ENCODE results near the gene KLF5. TPM values are rescaled to one million over a fixed set of nuclear protein-coding genes. Genes with fewer than 3 reads are reported as not detected.

Gene KLF5
- total and polyA plus RNA-seq, 2 of the 4 experiments (the other 2 are of a cell fraction), result 5.4 to 8.8 TPM

DNA sequence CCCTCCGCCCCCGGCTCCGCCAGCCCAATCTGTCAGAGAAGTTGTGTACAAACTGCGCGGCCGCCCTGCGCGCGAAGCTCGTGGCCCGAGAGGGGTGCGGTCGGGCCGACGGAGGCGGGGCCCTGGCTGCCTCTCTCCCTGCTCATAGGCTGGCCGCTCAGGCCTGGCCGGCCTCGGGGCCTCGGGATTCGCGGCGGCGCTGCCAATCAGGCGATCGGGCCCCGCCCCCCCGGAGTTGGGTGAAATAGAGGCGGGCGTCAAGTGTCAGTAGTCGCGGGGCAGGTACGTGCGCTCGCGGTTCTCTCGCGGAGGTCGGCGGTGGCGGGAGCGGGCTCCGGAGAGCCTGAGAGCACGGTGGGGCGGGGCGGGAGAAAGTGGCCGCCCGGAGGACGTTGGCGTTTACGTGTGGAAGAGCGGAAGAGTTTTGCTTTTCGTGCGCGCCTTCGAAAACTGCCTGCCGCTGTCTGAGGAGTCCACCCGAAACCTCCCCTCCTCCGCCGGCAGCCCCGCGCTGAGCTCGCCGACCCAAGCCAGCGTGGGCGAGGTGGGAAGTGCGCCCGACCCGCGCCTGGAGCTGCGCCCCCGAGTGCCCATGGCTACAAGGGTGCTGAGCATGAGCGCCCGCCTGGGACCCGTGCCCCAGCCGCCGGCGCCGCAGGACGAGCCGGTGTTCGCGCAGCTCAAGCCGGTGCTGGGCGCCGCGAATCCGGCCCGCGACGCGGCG is at the start of gene KLF5 (continued):
- no peak for TF ChIP-seq ELK1 (IDR thresholded peaks at IDR 0.05; ENCODE audit: borderline replicate concordance, low read depth, low read length)

GRCh38 chr13:73011751-73012150 is 47.1 kb upstream of the KLF5 start:
- Histone ChIP-seq H3K27me3 (ENCODE audit: control insufficient read depth, insufficient read depth, low read length) (no peaks in the 10 kb centered on the region), H2AK5ac (ENCODE audit: low read depth, low read length) (no peak overlapping the region), H4K8ac (ENCODE audit: low read depth in 2 of 2, low read length in 2 of 2) (no peak overlapping the region), H3K23ac (ENCODE audit: low read depth, low read length) (no peak overlapping the region), H4K91ac (ENCODE audit: insufficient read depth, low read depth, low read length) (no peak overlapping the region), H3K14ac (replicated peaks; ENCODE audit: low read depth, low read length) (no peak overlapping the region), H3K4me2 (ENCODE audit: low read depth, low read length) (no peak overlapping the region), H3K4ac (ENCODE audit: low read depth, low read length) (no peak overlapping the region), H3K9ac (ENCODE audit: low read depth, low read length) (no peak overlapping the region), H2BK15ac (ENCODE audit: low read depth, low read length) (no peak overlapping the region), H2BK20ac (ENCODE audit: low read depth, low read length) (no peak overlapping the region), H2AFZ (replicated peaks; ENCODE audit: low read length, poor library complexity) (no peak overlapping the region), H2AK9ac (replicated peaks; ENCODE audit: low read depth, low read length, poor library complexity) (no peak overlapping the region), H3K27ac (ENCODE audit: insufficient read depth, low read length) (no peak overlapping the region), H4K5ac (ENCODE audit: low read depth, low read length) (no peak overlapping the region), H3K4me1 (ENCODE audit: control insufficient read depth, insufficient read depth, low read length) (no peaks in the 10 kb centered on the region), H3K18ac (ENCODE audit: low read depth, low read length) (no peak overlapping the region), H3K9me3 (ENCODE audit: control insufficient read depth, insufficient read depth, low read length) (no peaks in the 10 kb centered on the region), H3K4me3 (ENCODE audit: insufficient read depth, low read depth, low read length) (no peak overlapping the region), H3K9me1 (ENCODE audit: insufficient read depth, low read length) (no peaks in the 10 kb centered on the region), H3K36me3 (ENCODE audit: control insufficient read depth, insufficient read depth, low read length) (no peaks in the 10 kb centered on the region), H3K79me1 (ENCODE audit: low read depth in 1 of 2, low read length in 2 of 2) (no peaks in the 10 kb centered on the region), H2BK5ac (ENCODE audit: low read depth, low read length, poor library complexity, severe bottlenecking) (no peak overlapping the region), H2BK120ac (ENCODE audit: low read depth, low read length) (no peak overlapping the region), H4K20me1 (ENCODE audit: insufficient read depth, low read length) (no peaks in the 10 kb centered on the region), H3K56ac (ENCODE audit: extremely low read depth, insufficient read depth, low read length) (no peak overlapping the region)
- in situ Hi-C loops (cut with MboI; ENCODE audit: low sequenced_read_pairs) (no loop called here), dilution Hi-C loops (cut with HindIII; ENCODE audit: low sequenced_read_pairs, unreplicated experiment) (no loop called here), intact Hi-C loops (cut with micrococcal nuclease) (no loop called here)
- ATAC-seq (ENCODE audit: low read depth), result no peak
- DNase-seq, result no peak
- no CpG with 5 or more reads among the region's 5 CpGs for WGBS, 2 experiments (ENCODE audit: extremely low coverage in 2 of 2, insufficient read length in 1 of 2)
- ChIA-PET CTCF (no interaction called here), POLR2A (ENCODE audit: unreplicated experiment) (no interaction called here)
- TF ChIP-seq MAZ (IDR thresholded peaks at IDR 0.05; ENCODE audit: borderline replicate concordance, low read depth, low read length), result no peak
- TF ChIP-seq MXI1 (IDR thresholded peaks at IDR 0.05; ENCODE audit: borderline replicate concordance, low read depth, low read length), result no peak
- no peak for TF ChIP-seq BHLHE40 (IDR thresholded peaks at IDR 0.05; ENCODE audit: low read depth, low read length)
- no peak for TF ChIP-seq RCOR1 (IDR thresholded peaks at IDR 0.05; ENCODE audit: insufficient replicate concordance, low read length)
- TF ChIP-seq, protein P1, sequence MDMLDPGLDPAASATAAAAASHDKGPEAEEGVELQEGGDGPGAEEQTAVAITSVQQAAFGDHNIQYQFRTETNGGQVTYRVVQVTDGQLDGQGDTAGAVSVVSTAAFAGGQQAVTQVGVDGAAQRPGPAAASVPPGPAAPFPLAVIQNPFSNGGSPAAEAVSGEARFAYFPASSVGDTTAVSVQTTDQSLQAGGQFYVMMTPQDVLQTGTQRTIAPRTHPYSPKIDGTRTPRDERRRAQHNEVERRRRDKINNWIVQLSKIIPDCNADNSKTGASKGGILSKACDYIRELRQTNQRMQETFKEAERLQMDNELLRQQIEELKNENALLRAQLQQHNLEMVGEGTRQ (IDR thresholded peaks at IDR 0.05; ENCODE audit: low read depth, low read length), result no peak
- no peak for TF ChIP-seq SMC3 (IDR thresholded peaks at IDR 0.05; ENCODE audit: low read depth, low read length)
- no TSS peak for BruUV-seq (replicated peaks)
